Measurements from ENCODE around the gene VDAC1. TPM values are rescaled to one million over a fixed set of nuclear protein-coding genes. Genes with fewer than 3 reads are reported as not detected.

Gene VDAC1
- total RNA-seq, 1 donor from 2014 or later, result 240 TPM

DNA sequence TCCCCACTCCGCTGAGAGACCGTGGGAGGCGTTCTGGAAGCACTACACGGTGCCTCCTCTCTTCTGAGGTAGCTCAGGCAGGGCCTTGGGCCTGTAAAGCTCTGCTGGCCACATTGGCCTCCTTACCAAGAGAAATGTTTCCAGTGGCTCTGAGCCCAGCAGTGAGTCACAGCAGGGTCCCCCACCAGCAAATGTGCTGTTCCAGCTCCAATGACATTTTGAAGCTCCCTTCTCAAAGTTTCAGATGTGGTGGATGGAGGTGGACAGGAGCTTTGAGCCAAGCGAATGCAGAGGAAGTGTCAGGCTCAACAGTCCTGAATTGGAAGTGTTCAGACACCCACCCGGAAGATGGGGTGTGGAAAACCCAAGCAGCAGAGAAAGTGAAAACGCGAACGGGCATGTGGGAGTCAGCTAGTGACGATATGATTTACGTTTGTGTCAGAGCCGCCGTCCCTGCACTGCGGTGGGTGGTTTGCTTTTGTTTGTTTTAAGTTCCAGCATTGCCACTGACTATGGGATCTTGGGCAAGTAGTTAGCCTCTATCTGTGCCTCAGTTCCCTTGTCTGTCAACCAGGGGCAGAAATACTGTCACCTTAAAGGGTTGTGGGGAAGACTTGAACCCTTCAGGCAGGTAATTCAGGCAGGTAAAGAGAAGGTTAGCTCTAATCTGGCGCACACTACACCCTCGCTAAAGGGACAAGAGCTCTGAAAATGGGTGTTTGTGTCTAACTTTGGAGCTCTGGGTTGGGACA is 74.5 kb downstream of the VDAC1 start:
- intact Hi-C loops (cut with micrococcal nuclease), result loop anchor here (1.0 kb wide), 1 partner anchor 38 kb away; the partner anchor contains the start of gene C5orf15

DNA sequence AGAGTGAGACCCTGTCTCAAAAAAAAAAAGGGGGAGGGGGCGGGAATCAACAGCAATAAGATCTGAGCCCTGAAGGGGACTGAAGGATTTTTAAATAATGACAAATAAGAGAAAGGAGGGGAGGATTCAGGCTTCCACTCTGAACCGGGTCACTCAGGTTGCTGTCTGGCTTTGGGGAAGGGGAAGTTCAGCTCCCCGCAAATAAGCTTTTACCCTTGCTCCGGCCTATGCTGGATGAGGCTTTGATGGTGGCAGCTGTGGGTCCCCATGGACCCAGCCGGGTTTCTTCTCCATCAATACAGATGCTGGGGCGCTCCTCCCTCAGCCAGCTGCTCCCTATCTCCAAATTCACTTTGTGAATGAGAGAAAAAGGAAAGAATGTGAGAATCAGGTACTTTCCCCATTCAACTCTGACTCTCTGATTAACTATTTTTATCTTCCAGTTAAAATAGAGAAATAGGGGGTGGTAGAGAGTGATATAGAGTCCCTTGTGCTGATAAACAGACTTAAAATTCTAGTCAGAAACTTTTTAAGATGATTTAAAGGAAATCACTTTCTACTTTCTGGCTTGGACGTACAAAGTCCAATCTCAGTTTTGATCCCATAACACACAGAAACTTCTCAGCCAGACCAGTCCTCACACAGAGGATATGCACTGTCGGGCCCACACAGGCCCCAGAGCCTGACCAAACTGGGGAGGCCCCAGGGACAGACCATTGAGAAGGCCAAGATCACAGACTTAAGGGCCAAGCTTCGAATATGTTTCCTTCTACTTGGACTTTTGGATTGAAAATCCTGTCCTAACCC is 76.0 kb downstream of the VDAC1 start:
- intact Hi-C loops (cut with micrococcal nuclease), result no loop called here

DNA sequence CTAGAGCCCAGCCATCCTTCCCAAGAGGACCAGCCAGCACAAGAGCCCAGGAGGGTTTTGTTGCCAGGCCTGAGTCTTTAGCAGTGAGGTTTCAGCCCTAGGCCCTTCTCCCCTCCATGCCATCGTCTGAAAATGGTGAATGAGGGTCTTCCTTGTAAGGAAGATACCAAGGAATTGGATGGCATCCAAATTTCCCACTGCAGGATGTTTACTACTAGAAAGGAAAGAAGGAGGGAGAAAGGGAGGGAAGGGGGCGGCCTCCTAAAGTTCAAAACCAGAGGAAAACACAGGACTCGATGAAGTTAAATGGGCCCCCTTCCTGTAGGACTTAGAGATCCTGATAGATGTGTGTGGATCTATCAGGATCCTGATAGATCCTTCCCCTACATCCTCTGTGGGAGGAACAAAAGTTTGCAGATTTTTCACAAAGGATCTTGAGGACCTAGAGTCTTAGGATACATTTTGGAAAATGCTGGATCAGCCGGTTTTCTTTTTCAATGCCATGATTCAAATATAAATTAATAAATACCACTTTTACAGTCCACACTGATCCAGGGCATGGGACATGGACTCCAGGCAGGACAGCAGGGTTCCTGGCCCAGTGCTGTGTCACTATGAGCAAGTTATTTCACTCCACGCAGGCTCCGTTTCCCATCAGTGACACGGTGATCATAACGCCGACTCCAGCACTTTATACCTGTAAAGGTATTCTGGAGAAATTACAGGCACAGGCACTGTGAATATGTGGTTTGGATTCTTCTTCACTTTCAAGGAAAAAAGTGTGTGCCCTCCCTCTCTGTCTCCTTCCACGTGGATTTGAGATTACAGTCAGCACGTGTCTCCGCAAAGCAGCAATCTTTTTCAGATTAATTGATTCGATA is 77.2 kb downstream of the VDAC1 start:
- intact Hi-C loops (cut with micrococcal nuclease), result no loop called here

- intact Hi-C loops (cut with micrococcal nuclease), result no loop called here
Observed at GRCh38 chr5:133926489-133927299, 78.1 kb downstream of the VDAC1 start.

GRCh38 chr5:133925866-133926488 is 78.8 kb downstream of the VDAC1 start:
- intact Hi-C loops (cut with micrococcal nuclease), result no loop called here

DNA sequence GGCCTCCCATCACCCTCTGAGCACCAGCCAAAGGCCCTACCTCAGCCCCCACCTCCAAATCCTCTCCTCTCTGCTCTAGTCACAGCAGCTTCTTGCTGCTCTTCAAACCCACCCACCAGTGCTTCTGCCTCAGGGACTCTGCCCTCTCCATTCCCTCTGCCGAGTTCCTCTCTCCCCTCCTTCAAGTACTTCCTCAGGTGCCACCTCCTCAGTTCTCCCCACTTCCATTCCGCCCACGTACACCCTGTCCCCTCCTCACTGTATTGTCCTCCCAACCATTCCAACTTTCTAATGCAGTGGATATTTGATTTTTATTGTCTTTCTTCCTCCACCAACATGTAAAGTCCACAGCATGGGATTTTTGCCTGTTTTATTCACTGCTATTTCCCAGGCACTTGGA is 79.5 kb downstream of the VDAC1 start:
- intact Hi-C loops (cut with micrococcal nuclease), result no loop called here

DNA sequence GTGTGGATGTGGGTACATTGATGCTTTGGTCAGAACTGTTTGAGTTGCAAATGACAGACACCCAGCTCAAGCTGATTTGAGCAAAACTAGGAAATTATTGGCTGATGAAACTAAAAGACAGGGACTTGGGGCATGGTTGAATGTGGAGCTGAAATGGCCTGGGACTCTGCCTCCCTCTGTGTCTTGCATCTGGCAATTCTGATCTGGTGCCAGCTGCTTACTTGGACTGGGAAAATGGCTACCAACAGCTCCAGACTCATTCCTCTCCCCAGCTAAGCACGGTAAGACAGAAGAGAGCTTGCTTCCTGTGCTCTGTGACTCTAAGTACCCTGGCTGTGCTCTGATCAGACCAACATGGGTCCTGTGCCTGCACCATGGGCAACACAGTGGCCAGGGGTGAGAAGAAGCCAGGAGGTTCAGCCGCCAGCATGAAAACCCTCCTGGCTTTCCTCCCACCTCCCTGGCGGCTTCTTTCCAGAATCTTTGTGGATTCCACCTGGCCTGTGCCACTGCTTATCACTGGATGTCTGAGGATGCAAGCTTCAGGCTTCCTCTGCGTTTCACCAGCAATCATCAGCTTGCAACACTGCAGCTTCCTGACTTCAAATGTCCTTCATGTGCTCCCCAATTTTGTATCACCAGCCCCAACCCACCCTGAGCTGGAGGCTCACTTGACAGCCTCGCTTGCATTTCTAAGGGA is 80.4 kb downstream of the VDAC1 start:
- intact Hi-C loops (cut with micrococcal nuclease), result no loop called here

- intact Hi-C loops (cut with micrococcal nuclease), result no loop called here
Observed at GRCh38 chr5:133921979-133922378, 82.8 kb downstream of the VDAC1 start.

Other genes starting within 250 kb of the VDAC1 start
- 24.3 and 29.8 TPM in 2 replicates for gene C5orf15, start 36.4 kb downstream of the VDAC1 start, total RNA-seq
- gene TCF7, start 109.7 kb upstream of the VDAC1 start, total RNA-seq, result 30.8 and 31.8 TPM in 2 replicates
- 204 and 207 TPM in 2 replicates for gene SKP1, start 172.0 kb upstream of the VDAC1 start, total RNA-seq
- 150 and 154 TPM in 2 replicates for gene PPP2CA, start 221.1 kb upstream of the VDAC1 start, total RNA-seq